Measurements from ENCODE around the gene DDX27.
"Not testable (repeated sequence)": the region's sequence is repeated elsewhere in the genome, so short reads cannot be mapped to it uniquely, and the experiment has no call there.

DDX27 gene

GRCh38 chr20:49185071-49185761 lies 34.0 kb upstream of the DDX27 start:
- ChIA-PET CTCF (no interaction called here), POLR2A (no interaction called here)
- DNase-seq (ENCODE audit: extremely low spot score), result no peak
- TF ChIP-seq FOXK2 (IDR thresholded peaks at IDR 0.05) (no peak), ARNT (IDR thresholded peaks at IDR 0.05) (no peak), TARDBP (IDR thresholded peaks at IDR 0.05) (no peak), CTBP1 (IDR thresholded peaks at IDR 0.05; ENCODE audit: borderline replicate concordance) (no peak), FOXM1 (IDR thresholded peaks at IDR 0.05; ENCODE audit: borderline replicate concordance) (no peak)

- POLR2A ChIA-PET, result interaction anchor here (1.6 to 1.7 kb wide), 2 partner anchors 30 to 32 kb away, joined by 4 to 7 read pairs; partner anchors contain the start of gene DDX27
- no peak for TF ChIP-seq BHLHE40 (IDR thresholded peaks at IDR 0.05; ENCODE audit: borderline replicate concordance)
- 0 out of 2 replicates have a peak, but pooled peaks have one; percentile 6 for TF ChIP-seq PKNOX1 (IDR thresholded peaks at IDR 0.05)
- peak; percentile 36 for DNase-seq (ENCODE audit: extremely low spot score)
- CTCF ChIA-PET, result interaction anchor here (0.6 kb wide), 1 partner anchor 20 kb away, joined by 3 read pairs; no protein-coding TSS in a partner anchor
These were observed 32.5 kb upstream of the DDX27 start for GRCh38 chr20:49186535-49187329.

- no peak for TF ChIP-seq TARDBP (IDR thresholded peaks at IDR 0.05)
- TF ChIP-seq SUZ12 (IDR thresholded peaks at IDR 0.05), result no peak
- TF ChIP-seq ELF4 (IDR thresholded peaks at IDR 0.05), result no peak
- TF ChIP-seq LEF1 (IDR thresholded peaks at IDR 0.05; ENCODE audit: borderline replicate concordance), result no peak
- no peak for TF ChIP-seq BHLHE40 (IDR thresholded peaks at IDR 0.05; ENCODE audit: borderline replicate concordance)
- no peak for TF ChIP-seq PKNOX1 (IDR thresholded peaks at IDR 0.05)
- TF ChIP-seq HDGF (IDR thresholded peaks at IDR 0.05; ENCODE audit: borderline replicate concordance), result no peak
- TF ChIP-seq CTBP1 (IDR thresholded peaks at IDR 0.05; ENCODE audit: borderline replicate concordance), result no peak
- no peak for TF ChIP-seq FOXM1 (IDR thresholded peaks at IDR 0.05; ENCODE audit: borderline replicate concordance)
- no peak for TF ChIP-seq NFRKB (IDR thresholded peaks at IDR 0.05)
- TF ChIP-seq L3MBTL2 (conservative IDR thresholded peaks at IDR 0.05), result no peak
- no peak for TF ChIP-seq FOXA1 (IDR thresholded peaks at IDR 0.05)
- TF ChIP-seq SP1 (IDR thresholded peaks at IDR 0.05), result no peak
- TF ChIP-seq ZNF384 (IDR thresholded peaks at IDR 0.05), result no peak
- TF ChIP-seq ARNT (IDR thresholded peaks at IDR 0.05), result no peak
- TF ChIP-seq FOXK2 (IDR thresholded peaks at IDR 0.05), result no peak
- POLR2A ChIA-PET, result interaction anchor here (0.6 to 1.7 kb wide), 4 partner anchors 8 to 32 kb away, joined by 3 to 7 read pairs (median 4); partner anchors contain the start of gene DDX27
- no peak for DNase-seq (ENCODE audit: extremely low spot score)
- CTCF ChIA-PET, result no interaction called here
These were observed 31.8 kb upstream of the DDX27 start for GRCh38 chr20:49187330-49187850.

GRCh38 chr20:49187851-49188641 lies 31.2 kb upstream of the DDX27 start, which contains the start of gene STAU1:
Gene STAU1, minus strand, starts transcription at chr20:49188334. Its CDS starts 22,133 bp downstream, at chr20:49166201.
- ChIA-PET CTCF (interaction anchor here (2.2 kb wide), 1 partner anchor 30 kb away, joined by 5 read pairs; no protein-coding TSS in a partner anchor), POLR2A (interaction anchor here (0.6 to 1.7 kb wide), 4 partner anchors 9 to 31 kb away, joined by 3 to 7 read pairs (median 4); partner anchors contain the start of gene DDX27)
- TF ChIP-seq FOXK2 (IDR thresholded peaks at IDR 0.05) (no peak), SUZ12 (IDR thresholded peaks at IDR 0.05) (peak; percentile 69; the same call in 1 of the 2 replicates), ELF4 (IDR thresholded peaks at IDR 0.05) (peak; percentile 37; the same call in 1 of the 2 replicates)
- peak; percentile 95 for DNase-seq (ENCODE audit: extremely low spot score)

GRCh38 chr20:49192944-49193518 lies 26.2 kb upstream of the DDX27 start:
- DNase-seq (ENCODE audit: extremely low spot score); CTCF ChIA-PET; POLR2A ChIA-PET: not testable (repeated sequence)

GRCh38 chr20:49199729-49200293 lies 19.4 kb upstream of the DDX27 start:
- POLR2A ChIA-PET, result no interaction called here
- TF ChIP-seq SP1 (IDR thresholded peaks at IDR 0.05) (no peak), NFRKB (IDR thresholded peaks at IDR 0.05) (no peak), PKNOX1 (IDR thresholded peaks at IDR 0.05) (no peak), BHLHE40 (IDR thresholded peaks at IDR 0.05; ENCODE audit: borderline replicate concordance) (no peak), ZNF384 (IDR thresholded peaks at IDR 0.05) (no peak), TARDBP (IDR thresholded peaks at IDR 0.05) (no peak), FOXM1 (IDR thresholded peaks at IDR 0.05; ENCODE audit: borderline replicate concordance) (no peak), LEF1 (IDR thresholded peaks at IDR 0.05; ENCODE audit: borderline replicate concordance) (no peak), FOXA1 (IDR thresholded peaks at IDR 0.05) (no peak), ELF4 (IDR thresholded peaks at IDR 0.05) (no peak), HDGF (IDR thresholded peaks at IDR 0.05; ENCODE audit: borderline replicate concordance) (no peak), FOXK2 (IDR thresholded peaks at IDR 0.05) (no peak), L3MBTL2 (conservative IDR thresholded peaks at IDR 0.05) (no peak), SUZ12 (IDR thresholded peaks at IDR 0.05) (no peak), ARNT (IDR thresholded peaks at IDR 0.05) (no peak)
- DNase-seq (ENCODE audit: extremely low spot score), result no peak
- CTCF ChIA-PET, result no interaction called here
